PC-9 (cell line): Measurements from ENCODE around the gene ARMH4. TPM values are rescaled to one million over a fixed set of nuclear protein-coding genes. Genes with fewer than 3 reads are reported as not detected.
A peak's percentile ranks its signal among the peaks of the same experiment; 100 is the strongest.

ENCODE experiments used
- BruUV-seq: library from RNA; stranded (reverse); fragments of 400-500 nt; replicated peaks from 2 replicates; lab custom pipeline; 2021; lab: Mats Ljungman, UMichigan
- CTCF ChIA-PET: fragments of 300-600 bp; sonication (Branson Sonifier 250); formaldehyde crosslinking; loops from one replicate; lab custom pipeline; 2022; ENCODE audit warnings: antibody characterized with exemption; lab: Charles Lee
- POLR2A ChIA-PET: fragments of 300-600 bp; sonication (Branson Sonifier 250); formaldehyde crosslinking; loops from one replicate; lab custom pipeline; 2022; ENCODE audit warnings: antibody characterized with exemption; ENCODE audit not compliant: unreplicated experiment; lab: Charles Lee
- DNase-seq, 2 experiments: peaks; one replicate each; pipeline versions ENCODE4 v3.0.0 to v3.0.0-alpha.2; 2015 to 2022; ENCODE audit warnings: mixed read lengths in 1 of 2
- H2AFZ ChIP-seq: fragments of 200-600 bp; sonication (generic); 2 replicates; pipeline ENCODE4 v1.8.1; 2017; ENCODE audit warnings: antibody characterized with exemption
- H3F3A ChIP-seq: fragments of 200-600 bp; sonication (generic); 2 replicates; pipeline ENCODE4 v1.8.1; 2017; ENCODE audit warnings: antibody characterized with exemption, mild to moderate bottlenecking, low read depth; ENCODE audit not compliant: insufficient read depth
- H3K27ac ChIP-seq: fragments of 200-600 bp; sonication (generic); 2 replicates; pipeline ENCODE4 v1.6.1; 2016; ENCODE audit warnings: mixed run types
- H3K27me3 ChIP-seq: fragments of 200-600 bp; sonication (generic); 2 replicates; pipeline ENCODE4 v1.6.1; 2016; ENCODE audit warnings: low read depth, mixed run types; ENCODE audit not compliant: insufficient read depth
- H3K36me3 ChIP-seq: fragments of 200-600 bp; sonication (generic); 2 replicates; pipeline ENCODE4 v1.6.1; 2016; ENCODE audit warnings: low read depth, mixed run types
- H3K4me1 ChIP-seq: fragments of 200-600 bp; sonication (generic); replicated peaks from 2 replicates; pipeline ENCODE4 v1.6.1; 2016; ENCODE audit warnings: mixed run types; ENCODE audit not compliant: insufficient read depth
- H3K4me2 ChIP-seq: fragments of 200-600 bp; sonication (generic); 2 replicates; pipeline ENCODE4 v1.6.1; 2017; ENCODE audit warnings: mixed run types
- H3K4me3 ChIP-seq: fragments of 200-600 bp; sonication (generic); 2 replicates; pipeline ENCODE4 v1.6.1; 2016; ENCODE audit warnings: mixed run types
- H3K79me2 ChIP-seq: fragments of 200-600 bp; sonication (generic); 2 replicates; pipeline ENCODE4 v1.6.1; 2017; ENCODE audit warnings: low read depth, mixed run types
- H3K9me2 ChIP-seq: fragments of 200-600 bp; sonication (generic); 2 replicates; pipeline ENCODE4 v1.8.1; 2017; ENCODE audit warnings: mild to moderate bottlenecking; ENCODE audit not compliant: insufficient read depth
- H3K9me3 ChIP-seq: fragments of 200-600 bp; sonication (generic); 2 replicates; pipeline ENCODE4 v1.8.1; 2016; ENCODE audit warnings: low read depth; ENCODE audit not compliant: insufficient read depth
- H4K20me1 ChIP-seq: fragments of 200-600 bp; sonication (generic); 2 replicates; pipeline ENCODE4 v1.8.1; 2017; ENCODE audit not compliant: insufficient read depth
- EZH2 ChIP-seq: fragments of 200-600 bp; sonication (generic); IDR thresholded peaks from 2 replicates; pipeline ENCODE4 v1.8.0; 2017; ENCODE audit warnings: antibody characterized with exemption, low read depth
- intact Hi-C: fragments of 100-400 bp; cut with micrococcal nuclease; formaldehyde crosslinking; loops from one replicate; pipeline ENCODE4 v1.10.0; 2022; ENCODE audit not compliant: unreplicated experiment
- total RNA-seq: library from RNA; stranded (reverse); gene quantifications from 2 replicates; pipeline ENCODE4 v1.2.3, GENCODE V29; 2021
- TF ChIP-seq, protein P1 (sequence below): fragments of 200-600 bp; sonication (generic); conservative IDR thresholded peaks from 2 replicates; pipeline ENCODE4 v1.6.1; 2017; ENCODE audit warnings: mixed run types, antibody characterized with exemption, mild to moderate bottlenecking, moderate library complexity

ARMH4 gene
- total RNA-seq, 1 experiment from 2014 or later: not detected

DNA sequence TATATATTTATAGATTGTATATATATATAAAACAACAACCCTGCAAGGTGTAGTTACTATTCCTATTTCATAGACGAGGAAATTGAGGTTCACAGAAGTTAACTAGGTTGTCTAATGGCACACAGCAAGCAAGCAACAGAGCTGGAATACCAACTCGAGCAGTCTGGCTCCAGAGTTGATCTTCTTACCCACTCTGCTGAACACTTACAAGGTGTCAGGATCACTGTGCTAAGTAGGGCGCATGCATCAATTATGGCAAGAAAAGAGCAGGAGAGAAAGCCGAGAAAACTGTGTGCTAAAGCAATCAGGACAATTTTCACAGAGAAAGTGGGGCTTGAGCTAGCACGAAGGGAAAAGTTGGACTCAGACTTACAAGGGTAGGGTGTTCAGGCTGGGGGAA lies 15.9 kb upstream of the ARMH4 start:
- H4K20me1 ChIP-seq: no peaks in the 10 kb centered on the region; the same call in 1 of the 2 replicates
- ChIA-PET CTCF (no interaction called here), POLR2A (no interaction called here)
- H3K27ac ChIP-seq: no peak overlapping the region
- no TSS peak for BruUV-seq
- intact Hi-C loops: no loop called here
- H3K4me1 ChIP-seq: peaks cover 10% of the 10 kb centered on the region
- H3F3A ChIP-seq: no peaks in the 10 kb centered on the region
- H3K9me3 ChIP-seq: no peaks in the 10 kb centered on the region
- TF ChIP-seq, protein P1, sequence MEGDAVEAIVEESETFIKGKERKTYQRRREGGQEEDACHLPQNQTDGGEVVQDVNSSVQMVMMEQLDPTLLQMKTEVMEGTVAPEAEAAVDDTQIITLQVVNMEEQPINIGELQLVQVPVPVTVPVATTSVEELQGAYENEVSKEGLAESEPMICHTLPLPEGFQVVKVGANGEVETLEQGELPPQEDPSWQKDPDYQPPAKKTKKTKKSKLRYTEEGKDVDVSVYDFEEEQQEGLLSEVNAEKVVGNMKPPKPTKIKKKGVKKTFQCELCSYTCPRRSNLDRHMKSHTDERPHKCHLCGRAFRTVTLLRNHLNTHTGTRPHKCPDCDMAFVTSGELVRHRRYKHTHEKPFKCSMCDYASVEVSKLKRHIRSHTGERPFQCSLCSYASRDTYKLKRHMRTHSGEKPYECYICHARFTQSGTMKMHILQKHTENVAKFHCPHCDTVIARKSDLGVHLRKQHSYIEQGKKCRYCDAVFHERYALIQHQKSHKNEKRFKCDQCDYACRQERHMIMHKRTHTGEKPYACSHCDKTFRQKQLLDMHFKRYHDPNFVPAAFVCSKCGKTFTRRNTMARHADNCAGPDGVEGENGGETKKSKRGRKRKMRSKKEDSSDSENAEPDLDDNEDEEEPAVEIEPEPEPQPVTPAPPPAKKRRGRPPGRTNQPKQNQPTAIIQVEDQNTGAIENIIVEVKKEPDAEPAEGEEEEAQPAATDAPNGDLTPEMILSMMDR: no peak
- no peak for TF ChIP-seq EZH2
- no peaks in the 10 kb centered on the region for H3K27me3 ChIP-seq
- DNase-seq: no peak
- H3K79me2 ChIP-seq: no peaks in the 10 kb centered on the region
- no peaks in the 10 kb centered on the region for H3K36me3 ChIP-seq
- H3K9me2 ChIP-seq: no peaks in the 10 kb centered on the region
- H3K4me3 ChIP-seq: no peak overlapping the region
- H3K4me2 ChIP-seq: no peak overlapping the region
- no peak overlapping the region for H2AFZ ChIP-seq

DNA sequence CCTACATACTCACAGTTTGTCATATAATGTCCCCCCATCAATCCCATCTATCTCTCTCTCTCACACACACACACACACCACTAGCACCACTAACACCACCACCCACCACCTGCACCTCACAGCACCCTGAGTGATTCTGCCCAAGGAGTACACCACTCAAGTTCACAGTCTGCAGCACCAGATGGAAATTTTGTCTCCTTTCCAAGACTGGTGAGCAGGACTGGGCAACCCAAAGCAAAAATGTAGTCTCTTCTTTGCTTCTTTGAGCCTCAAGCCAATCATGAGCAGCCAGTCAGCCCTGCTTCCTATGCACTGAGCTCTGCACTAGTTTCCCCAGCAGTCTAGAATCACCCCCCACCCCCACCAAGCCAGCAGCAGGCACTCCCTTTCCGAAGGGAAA lies 15.0 kb upstream of the ARMH4 start:
- no peaks in the 10 kb centered on the region for H3K27me3 ChIP-seq
- H3K36me3 ChIP-seq: no peaks in the 10 kb centered on the region
- ChIA-PET CTCF (no interaction called here), POLR2A (no interaction called here)
- intact Hi-C loops: no loop called here
- H3K79me2 ChIP-seq: no peaks in the 10 kb centered on the region
- TF ChIP-seq, protein P1: no peak
- no peak for TF ChIP-seq EZH2
- no peaks in the 10 kb centered on the region for H4K20me1 ChIP-seq
- H3K4me3 ChIP-seq: no peak overlapping the region
- no TSS peak for BruUV-seq
- no peak overlapping the region for H2AFZ ChIP-seq
- H3K9me3 ChIP-seq: no peaks in the 10 kb centered on the region
- H3K4me2 ChIP-seq: no peak overlapping the region
- H3F3A ChIP-seq: no peaks in the 10 kb centered on the region
- H3K9me2 ChIP-seq: no peaks in the 10 kb centered on the region
- DNase-seq: no peak
- no peak overlapping the region for H3K27ac ChIP-seq
- H3K4me1 ChIP-seq: peaks cover 10% of the 10 kb centered on the region

- ChIA-PET CTCF (no interaction called here), POLR2A (no interaction called here)
- intact Hi-C loops: loop anchor here (1.0 kb wide), 1 partner anchor 58 kb away; no protein-coding TSS in a partner anchor
Observed at GRCh38 chr14:58166005-58166983, 14.3 kb upstream of the ARMH4 start.

More at GRCh38 chr14:58166005-58166983, 14.3 kb upstream of the ARMH4 start:
- H3K79me2 ChIP-seq: no peaks in the 10 kb centered on the region
- H3K9me3 ChIP-seq: no peaks in the 10 kb centered on the region
- peak; percentile 63 to 71 for DNase-seq
- TF ChIP-seq, protein P1: peak; percentile 88
- no peak for TF ChIP-seq EZH2
- 0 out of 2 replicates have a peak overlapping the region, but pooled peaks have one; percentile 30 for H2AFZ ChIP-seq
- no peaks in the 10 kb centered on the region for H3K36me3 ChIP-seq
- H3K4me2 ChIP-seq: no peak overlapping the region
- H3K27me3 ChIP-seq: no peaks in the 10 kb centered on the region
- BruUV-seq: no TSS peak
- H3K4me3 ChIP-seq: no peak overlapping the region
- no peaks in the 10 kb centered on the region for H3F3A ChIP-seq
- peaks cover 5% of the 10 kb centered on the region for H3K4me1 ChIP-seq
- H3K9me2 ChIP-seq: no peaks in the 10 kb centered on the region
- H4K20me1 ChIP-seq: no peaks in the 10 kb centered on the region
- H3K27ac ChIP-seq: no peak overlapping the region
